ENCODE measurements around the gene ALDH16A1.

Gene ALDH16A1

DNA sequence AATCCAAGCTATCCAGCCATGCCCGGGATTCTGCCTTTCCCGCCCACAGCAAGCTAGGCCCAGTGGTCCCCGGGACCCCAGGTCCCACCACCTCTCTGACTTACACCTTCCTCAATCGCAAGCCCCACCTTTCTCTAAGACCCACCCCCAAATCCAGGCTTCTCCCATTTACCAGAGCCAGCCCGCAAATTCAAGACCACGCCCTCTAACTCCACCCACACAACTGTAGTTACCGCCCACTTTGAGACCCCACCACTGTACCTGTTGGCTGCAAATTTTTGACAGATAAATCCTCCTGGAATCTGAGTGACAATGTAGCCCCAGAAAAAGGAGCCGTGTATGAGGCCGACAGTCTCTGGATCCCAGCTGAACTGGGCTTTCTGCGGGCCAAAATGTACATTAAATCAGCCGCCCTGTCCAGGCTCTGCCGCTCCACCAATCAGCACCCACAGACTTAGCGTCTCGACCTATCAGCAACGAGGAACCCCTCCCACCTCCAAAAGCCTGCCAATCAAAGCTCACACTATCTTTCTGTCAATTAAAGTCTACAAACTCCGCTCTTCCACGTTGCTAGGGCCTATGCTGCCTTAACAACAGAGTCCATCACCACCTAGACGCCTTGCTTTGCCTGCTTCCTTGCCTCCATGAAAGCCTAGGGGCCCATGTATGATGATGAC is 18.0 kb upstream of the ALDH16A1 start:
- H3K4me3 ChIP-seq (ENCODE audit: low read length), result no peak overlapping the region
- no peaks in the 10 kb centered on the region for H3K36me3 ChIP-seq (ENCODE audit: control insufficient read depth, insufficient read depth, low read length, severe bottlenecking)
- peaks cover 53% of the 10 kb centered on the region for H3K27me3 ChIP-seq (replicated peaks; ENCODE audit: control insufficient read depth, insufficient read depth, low read length)
- DNase-seq (ENCODE audit: low read depth), result no peak
- no peaks in the 10 kb centered on the region for H3K4me1 ChIP-seq (ENCODE audit: control insufficient read depth, insufficient read depth, low read length)
- no peaks in the 10 kb centered on the region for H3K9me3 ChIP-seq (ENCODE audit: control insufficient read depth, low read length)
- H3K9ac ChIP-seq (ENCODE audit: low read length), result no peak overlapping the region

DNA sequence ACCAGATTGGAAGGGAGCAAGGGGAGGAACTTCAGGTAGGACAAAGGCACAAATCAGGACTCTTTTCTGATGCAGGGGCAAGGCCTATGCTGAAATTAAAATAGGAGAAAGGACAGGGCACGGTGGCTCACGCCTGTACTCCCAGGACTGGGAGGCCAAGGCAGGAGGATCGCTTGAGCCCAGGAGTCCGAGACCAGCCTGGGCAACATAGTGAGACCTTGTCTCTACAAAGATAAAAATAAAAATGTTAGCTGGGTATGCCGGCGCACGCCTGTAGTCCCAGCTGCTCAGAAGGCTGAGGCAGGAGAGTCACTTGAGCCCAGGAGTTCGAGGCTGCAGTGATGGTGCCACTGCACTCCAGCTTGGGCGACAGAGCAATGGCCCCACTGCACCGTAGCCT is 17.4 kb upstream of the ALDH16A1 start:
- H3K4me1 ChIP-seq (ENCODE audit: control insufficient read depth, insufficient read depth, low read length), result no peaks in the 10 kb centered on the region
- no peaks in the 10 kb centered on the region for H3K9me3 ChIP-seq (ENCODE audit: control insufficient read depth, low read length)
- H3K4me3 ChIP-seq (ENCODE audit: low read length), result no peak overlapping the region
- no peaks in the 10 kb centered on the region for H3K36me3 ChIP-seq (ENCODE audit: control insufficient read depth, insufficient read depth, low read length, severe bottlenecking)
- DNase-seq (ENCODE audit: low read depth), result no peak
- peaks cover 54% of the 10 kb centered on the region for H3K27me3 ChIP-seq (replicated peaks; ENCODE audit: control insufficient read depth, insufficient read depth, low read length)
- H3K9ac ChIP-seq (ENCODE audit: low read length), result no peak overlapping the region

DNA sequence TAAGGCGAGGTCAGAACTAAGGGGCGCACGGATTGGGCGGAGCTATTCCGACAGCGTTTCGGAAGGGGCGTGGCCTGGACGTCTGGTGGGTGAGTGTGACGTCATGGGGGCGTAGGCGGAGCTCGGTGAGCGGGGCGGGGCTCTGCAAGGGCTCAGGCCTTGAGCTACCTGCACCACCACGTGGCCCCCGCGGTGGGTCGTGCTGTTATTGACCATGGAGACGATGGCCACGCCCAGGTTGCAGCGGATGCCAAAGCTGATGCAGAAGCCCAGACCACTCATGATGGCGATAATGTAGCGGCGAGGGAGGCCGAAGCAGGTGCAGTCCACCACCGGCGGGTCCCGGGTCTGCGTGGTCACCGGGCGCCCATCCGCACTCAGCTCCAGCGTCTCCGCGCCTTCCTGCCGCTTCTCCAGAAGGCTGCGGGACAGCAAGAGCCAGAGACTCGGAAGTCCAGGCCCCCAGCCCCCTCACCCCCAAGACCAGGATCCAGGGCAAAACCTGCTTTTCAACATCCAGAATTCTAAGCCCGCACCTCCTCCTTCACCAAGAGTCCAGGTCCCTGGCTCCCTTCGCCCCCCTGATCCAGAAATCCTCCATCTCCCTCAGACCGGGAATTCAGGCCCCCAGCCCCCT is 16.5 kb upstream of the ALDH16A1 start:
- Histone ChIP-seq H3K9me3 (ENCODE audit: control insufficient read depth, low read length) (no peaks in the 10 kb centered on the region), H3K4me1 (ENCODE audit: control insufficient read depth, insufficient read depth, low read length) (no peaks in the 10 kb centered on the region), H3K27me3 (replicated peaks; ENCODE audit: control insufficient read depth, insufficient read depth, low read length) (peaks cover 55% of the 10 kb centered on the region), H3K9ac (ENCODE audit: low read length) (no peak overlapping the region), H3K4me3 (ENCODE audit: low read length) (no peak overlapping the region), H3K36me3 (ENCODE audit: control insufficient read depth, insufficient read depth, low read length, severe bottlenecking) (no peaks in the 10 kb centered on the region)
- no peak for DNase-seq (ENCODE audit: low read depth)

DNA sequence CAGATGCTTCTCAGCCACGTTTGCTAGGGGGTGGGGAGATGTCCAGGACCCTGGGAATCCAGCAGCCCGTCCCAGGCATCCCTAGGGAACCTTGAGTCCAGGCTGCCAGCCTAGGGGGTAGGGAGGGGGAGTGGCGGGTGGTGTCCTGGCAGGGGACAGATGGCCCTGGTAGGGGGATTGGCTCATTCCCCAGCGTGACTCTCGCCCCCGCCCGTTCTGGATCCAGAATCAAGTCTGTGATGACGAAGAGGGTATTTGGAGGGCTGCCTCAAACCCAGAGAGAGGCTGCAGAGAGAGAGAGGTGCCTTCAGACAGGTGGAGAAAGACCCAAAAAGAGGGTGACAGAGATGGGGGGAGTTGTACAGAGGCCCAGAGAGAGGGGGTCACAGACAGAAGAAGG is 15.8 kb upstream of the ALDH16A1 start:
- no peak overlapping the region for H3K9ac ChIP-seq (ENCODE audit: low read length)
- peaks cover 2% of the 10 kb centered on the region for H3K4me1 ChIP-seq (ENCODE audit: control insufficient read depth, insufficient read depth, low read length)
- peaks cover 60% of the 10 kb centered on the region for H3K27me3 ChIP-seq (replicated peaks; ENCODE audit: control insufficient read depth, insufficient read depth, low read length)
- H3K4me3 ChIP-seq (ENCODE audit: low read length), result no peak overlapping the region
- H3K9me3 ChIP-seq (ENCODE audit: control insufficient read depth, low read length), result no peaks in the 10 kb centered on the region
- no peak for DNase-seq (ENCODE audit: low read depth)
- no peaks in the 10 kb centered on the region for H3K36me3 ChIP-seq (ENCODE audit: control insufficient read depth, insufficient read depth, low read length, severe bottlenecking)

DNA sequence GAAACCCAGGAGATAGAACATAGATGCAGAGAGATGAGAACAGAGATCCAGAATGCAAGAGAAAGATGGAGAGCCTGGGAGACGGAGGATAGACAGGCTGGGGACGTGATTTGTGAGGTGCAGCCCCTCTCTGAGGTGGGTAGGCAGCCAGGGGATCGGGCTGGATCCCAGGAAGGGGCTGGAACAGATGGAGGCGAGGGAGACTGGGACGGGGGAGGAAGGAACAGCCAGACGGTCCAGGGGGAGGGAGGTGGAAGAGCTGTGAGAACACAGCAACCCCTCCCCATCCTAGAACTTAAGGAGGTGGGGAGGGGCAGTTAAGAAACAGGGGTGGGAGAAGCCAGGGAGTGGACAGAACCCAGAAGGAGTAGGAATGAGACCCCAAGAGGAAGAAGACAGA is 14.8 kb upstream of the ALDH16A1 start:
- Histone ChIP-seq H3K4me3 (ENCODE audit: low read length) (no peak overlapping the region), H3K36me3 (ENCODE audit: control insufficient read depth, insufficient read depth, low read length, severe bottlenecking) (no peaks in the 10 kb centered on the region), H3K27me3 (replicated peaks; ENCODE audit: control insufficient read depth, insufficient read depth, low read length) (peaks cover 60% of the 10 kb centered on the region), H3K4me1 (ENCODE audit: control insufficient read depth, insufficient read depth, low read length) (peaks cover 4% of the 10 kb centered on the region), H3K9me3 (ENCODE audit: control insufficient read depth, low read length) (no peaks in the 10 kb centered on the region), H3K9ac (ENCODE audit: low read length) (no peak overlapping the region)
- DNase-seq (ENCODE audit: low read depth), result no peak

DNA sequence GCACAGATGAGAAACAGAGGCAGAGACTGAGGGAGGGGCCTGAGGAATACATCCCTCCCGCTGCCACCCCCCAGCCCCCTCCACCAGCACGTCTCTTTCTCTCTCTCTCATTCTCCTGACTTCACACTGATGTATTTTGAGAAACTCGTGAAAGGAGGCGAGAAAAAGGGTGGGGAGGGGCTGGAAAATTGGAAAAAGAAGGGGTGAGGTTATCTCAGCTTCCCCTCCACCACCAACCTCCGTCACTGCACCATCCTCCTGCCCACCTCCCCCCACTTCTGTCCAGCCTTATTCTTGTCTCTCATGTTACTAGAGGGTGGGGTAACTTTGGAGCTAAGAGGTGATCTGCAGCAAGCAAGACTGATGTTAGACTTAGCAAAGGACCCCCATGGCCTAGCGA is 13.2 kb upstream of the ALDH16A1 start:
- no peak overlapping the region for H3K4me3 ChIP-seq (ENCODE audit: low read length)
- no peaks in the 10 kb centered on the region for H3K9me3 ChIP-seq (ENCODE audit: control insufficient read depth, low read length)

DNA sequence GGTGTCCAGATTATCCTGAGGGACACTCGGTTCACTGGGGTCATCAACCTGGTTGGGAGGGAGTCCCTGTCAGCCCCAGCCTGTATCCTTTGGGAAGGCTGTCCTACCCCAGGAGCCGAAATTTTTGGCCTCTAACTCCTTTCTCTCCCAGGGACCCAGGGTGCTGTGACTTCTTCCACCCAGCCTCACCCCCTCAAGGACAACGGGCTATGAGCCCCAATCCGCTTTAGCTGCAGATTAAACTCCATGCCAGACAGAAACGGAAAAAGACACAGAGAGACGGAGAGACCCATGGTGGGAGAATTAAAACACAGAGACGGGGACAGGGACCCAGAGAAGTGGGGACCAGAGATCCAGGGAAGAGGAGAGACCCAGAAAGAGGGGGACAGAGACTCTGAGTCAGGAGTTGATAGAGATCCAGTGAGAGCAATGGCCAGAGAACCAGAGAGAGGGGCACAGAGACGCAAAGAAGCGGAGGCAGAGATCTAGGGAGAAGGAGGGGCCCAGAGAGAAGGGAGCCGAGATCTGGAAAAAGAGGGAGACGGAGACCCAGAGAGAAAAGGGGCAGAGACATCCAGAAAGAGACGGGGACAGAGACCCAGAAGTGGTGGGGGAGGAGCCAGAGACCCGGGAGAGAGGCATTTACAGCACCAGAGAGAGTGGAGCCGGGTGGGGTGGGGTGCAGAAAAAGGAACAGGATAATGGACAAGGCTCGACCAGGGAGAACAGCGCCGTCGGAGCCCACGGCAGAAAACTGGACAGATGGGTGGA is 12.4 kb upstream of the ALDH16A1 start:
- no peak overlapping the region for H3K9ac ChIP-seq (ENCODE audit: low read length)
- peaks cover 4% of the 10 kb centered on the region for H3K4me1 ChIP-seq (ENCODE audit: control insufficient read depth, insufficient read depth, low read length)
- no peaks in the 10 kb centered on the region for H3K9me3 ChIP-seq (ENCODE audit: control insufficient read depth, low read length)
- H3K27me3 ChIP-seq (replicated peaks; ENCODE audit: control insufficient read depth, insufficient read depth, low read length), result peaks cover 56% of the 10 kb centered on the region
- H3K4me3 ChIP-seq (ENCODE audit: low read length), result no peak overlapping the region
- no peak for DNase-seq (ENCODE audit: low read depth)
- no peaks in the 10 kb centered on the region for H3K36me3 ChIP-seq (ENCODE audit: control insufficient read depth, insufficient read depth, low read length, severe bottlenecking)

More for the DNA sequence above, 13.2 kb upstream of the ALDH16A1 start:
- DNase-seq (ENCODE audit: low read depth), result no peak
- Histone ChIP-seq H3K9ac (ENCODE audit: low read length) (no peak overlapping the region), H3K36me3 (ENCODE audit: control insufficient read depth, insufficient read depth, low read length, severe bottlenecking) (no peaks in the 10 kb centered on the region), H3K4me1 (ENCODE audit: control insufficient read depth, insufficient read depth, low read length) (peaks cover 4% of the 10 kb centered on the region), H3K27me3 (replicated peaks; ENCODE audit: control insufficient read depth, insufficient read depth, low read length) (peaks cover 56% of the 10 kb centered on the region)

DNA sequence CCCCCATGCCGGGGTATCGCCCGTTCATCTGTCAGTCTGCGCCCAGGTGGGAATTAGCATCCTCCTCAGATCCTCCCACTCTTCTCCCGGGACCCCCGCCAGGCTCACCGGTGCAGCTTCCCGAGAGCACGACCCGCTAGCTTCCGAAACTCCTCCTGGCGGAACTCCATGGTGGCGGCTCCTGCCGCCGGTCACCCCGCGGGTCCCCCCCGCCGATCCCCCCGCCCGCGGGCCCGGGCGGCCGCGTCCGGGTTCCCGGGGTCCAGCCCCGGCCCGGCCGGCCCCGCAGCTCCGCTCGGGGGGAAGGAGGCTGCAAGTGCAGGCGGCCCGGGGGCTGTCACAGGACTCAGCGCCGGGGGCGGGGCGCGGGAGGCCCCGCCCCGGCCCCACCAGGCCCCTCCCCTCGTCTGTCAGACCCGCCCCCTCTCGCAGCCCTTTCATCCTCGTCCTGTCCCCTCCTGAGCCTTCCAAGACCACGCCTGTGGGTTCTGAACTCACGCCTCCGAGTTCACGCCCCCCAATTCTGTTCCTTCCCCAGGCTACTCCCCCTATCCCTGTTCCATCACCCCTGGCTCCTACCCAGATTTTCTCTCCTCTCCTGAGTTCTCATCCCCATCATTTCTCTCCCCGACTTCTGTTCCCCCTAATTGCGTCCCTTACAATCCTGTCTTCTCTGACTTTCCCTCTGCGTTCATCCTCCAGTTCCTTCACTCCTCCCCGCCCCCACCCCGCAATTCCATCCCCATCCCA is 11.6 kb upstream of the ALDH16A1 start, which contains the start of gene SLC17A7:
Gene SLC17A7, minus strand, starts transcription at position 318 of the 750 bp plus-strand sequence. Its CDS starts 148 bp downstream, at position 170.
- DNase-seq (ENCODE audit: low read depth), result peak; percentile 48

DNA sequence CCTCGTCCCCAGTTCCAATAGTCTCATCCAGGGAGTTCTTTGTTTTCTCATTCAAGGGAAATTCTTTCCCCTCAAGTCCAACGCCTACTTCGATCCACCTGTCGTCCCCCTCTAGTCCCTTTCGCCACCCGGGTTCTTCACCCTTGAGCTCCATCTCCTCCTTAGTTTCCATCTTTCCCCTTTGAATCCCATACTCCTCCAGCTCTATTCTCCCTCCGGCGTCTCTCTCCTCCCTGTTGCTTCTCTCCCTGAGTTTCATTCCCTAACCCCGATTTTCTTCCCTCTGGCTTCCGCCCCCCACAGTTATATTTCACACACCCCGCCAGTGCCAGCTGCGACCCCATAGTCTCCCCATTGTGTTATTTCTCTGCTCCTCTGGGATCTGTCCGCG is 11.1 kb upstream of the ALDH16A1 start:
- H3K27me3 ChIP-seq (replicated peaks; ENCODE audit: control insufficient read depth, insufficient read depth, low read length), result peaks cover 47% of the 10 kb centered on the region
- no peak for DNase-seq (ENCODE audit: low read depth)

More for the DNA sequence above, 11.6 kb upstream of the ALDH16A1 start, which contains the start of gene SLC17A7:
- H3K4me3 ChIP-seq (ENCODE audit: low read length), result peak within 1 kb of the TSS; percentile 54
- H3K27me3 ChIP-seq (replicated peaks; ENCODE audit: control insufficient read depth, insufficient read depth, low read length), result peaks cover 51% of the 10 kb centered on the region
- no peaks in the 10 kb centered on the region for H3K36me3 ChIP-seq (ENCODE audit: control insufficient read depth, insufficient read depth, low read length, severe bottlenecking)
- H3K9me3 ChIP-seq (ENCODE audit: control insufficient read depth, low read length), result no peaks in the 10 kb centered on the region
- H3K4me1 ChIP-seq (ENCODE audit: control insufficient read depth, insufficient read depth, low read length), result peaks cover 4% of the 10 kb centered on the region
- no peak within 1 kb of the TSS for H3K9ac ChIP-seq (ENCODE audit: low read length)

DNA sequence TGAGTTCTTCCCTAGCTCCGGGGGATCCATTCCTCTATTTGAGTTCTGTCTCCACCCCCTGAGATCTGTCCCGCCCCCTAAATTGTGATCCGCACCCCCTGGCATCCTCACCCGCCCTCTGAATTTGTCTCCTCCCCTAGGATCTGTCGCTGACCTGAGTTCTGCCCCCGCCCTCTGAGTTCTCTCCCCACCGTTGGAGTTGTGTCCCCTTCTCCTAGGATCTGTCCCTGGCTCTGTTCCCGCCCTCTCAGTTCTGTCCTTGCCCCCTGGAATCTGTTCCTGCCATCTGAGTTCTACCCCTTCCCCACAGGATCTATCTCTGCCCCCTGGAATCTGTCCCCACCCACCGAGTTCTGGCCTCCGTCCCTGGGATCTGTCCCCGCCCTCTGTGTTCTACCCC is 10.7 kb upstream of the ALDH16A1 start:
- DNase-seq (ENCODE audit: low read depth), result no peak
- Histone ChIP-seq H3K4me3 (ENCODE audit: low read length) (peak overlapping the region; percentile 54), H3K27me3 (replicated peaks; ENCODE audit: control insufficient read depth, insufficient read depth, low read length) (peaks cover 45% of the 10 kb centered on the region), H3K9me3 (ENCODE audit: control insufficient read depth, low read length) (no peaks in the 10 kb centered on the region), H3K9ac (ENCODE audit: low read length) (no peak overlapping the region), H3K4me1 (ENCODE audit: control insufficient read depth, insufficient read depth, low read length) (peaks cover 4% of the 10 kb centered on the region), H3K36me3 (ENCODE audit: control insufficient read depth, insufficient read depth, low read length, severe bottlenecking) (no peaks in the 10 kb centered on the region)

More for the DNA sequence above, 11.1 kb upstream of the ALDH16A1 start:
- Histone ChIP-seq H3K36me3 (ENCODE audit: control insufficient read depth, insufficient read depth, low read length, severe bottlenecking) (no peaks in the 10 kb centered on the region), H3K4me3 (ENCODE audit: low read length) (peak overlapping the region; percentile 54), H3K9me3 (ENCODE audit: control insufficient read depth, low read length) (no peaks in the 10 kb centered on the region), H3K9ac (ENCODE audit: low read length) (no peak overlapping the region), H3K4me1 (ENCODE audit: control insufficient read depth, insufficient read depth, low read length) (peaks cover 4% of the 10 kb centered on the region)

All from adipocyte (in vitro differentiated cells).